CD4-positive, alpha-beta T cell treated with Interleukin-21 for 1 hour (primary cell): Measurements from ENCODE around the gene EPS8.

Experiments used
- DNase-seq: peaks from one replicate; pipeline ENCODE4 v3.0.0-alpha.2; 2020

Gene EPS8

DNA sequence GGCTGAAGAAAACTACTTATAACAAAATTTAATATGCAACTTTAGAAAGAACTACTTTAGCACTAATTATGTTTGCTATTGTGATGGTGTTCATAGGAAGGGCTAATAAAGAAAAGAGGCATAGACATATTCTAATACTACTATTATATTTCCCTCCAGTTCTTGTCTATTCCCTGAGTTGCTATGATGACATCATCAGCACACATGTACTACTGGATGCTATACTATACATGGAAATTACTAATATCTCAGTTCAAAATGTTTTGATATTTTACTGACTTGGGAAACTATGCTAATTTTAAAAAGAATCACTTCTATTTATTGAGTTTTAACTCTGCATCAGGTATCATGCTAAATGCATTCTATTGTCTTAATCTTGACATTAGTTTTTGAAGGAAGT is 101.6 kb downstream of the EPS8 start:
- DNase-seq, result no peak

DNA sequence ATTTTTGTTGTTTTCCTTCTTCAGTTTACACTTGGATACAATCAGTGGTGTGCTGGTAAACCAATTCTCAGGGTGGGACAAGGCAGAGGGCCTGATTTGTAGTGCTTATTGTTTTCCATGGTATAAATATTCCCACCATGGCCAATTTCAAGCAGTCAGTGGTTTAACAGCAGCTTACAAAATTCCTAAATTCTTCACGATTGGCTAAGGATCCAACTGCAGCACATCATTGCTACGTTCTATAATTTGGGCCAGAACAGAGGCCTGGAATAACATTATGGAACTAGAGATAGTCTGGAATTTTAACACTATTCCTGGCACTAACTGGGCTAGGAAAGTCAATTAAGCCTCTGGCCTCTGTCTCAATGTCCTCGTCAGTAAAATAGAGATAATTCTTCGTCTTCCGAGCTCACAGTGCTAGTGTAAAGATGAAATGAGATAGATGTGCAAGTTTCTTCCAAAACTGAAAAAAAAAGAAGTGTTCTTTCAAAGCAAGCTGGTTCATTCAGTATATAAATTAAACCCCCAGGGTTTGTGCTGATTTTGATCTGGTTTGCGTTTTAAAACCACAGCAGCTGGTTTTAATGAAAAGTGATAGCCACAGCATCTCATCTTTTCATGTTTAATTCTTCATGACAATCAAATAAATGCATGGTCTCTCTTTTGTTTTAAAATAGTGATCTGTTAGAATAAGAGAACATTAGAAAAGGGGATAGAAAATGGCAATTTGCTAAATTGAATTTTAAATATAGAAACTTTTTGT is 104.1 kb downstream of the EPS8 start:
- DNase-seq, result no peak

DNA sequence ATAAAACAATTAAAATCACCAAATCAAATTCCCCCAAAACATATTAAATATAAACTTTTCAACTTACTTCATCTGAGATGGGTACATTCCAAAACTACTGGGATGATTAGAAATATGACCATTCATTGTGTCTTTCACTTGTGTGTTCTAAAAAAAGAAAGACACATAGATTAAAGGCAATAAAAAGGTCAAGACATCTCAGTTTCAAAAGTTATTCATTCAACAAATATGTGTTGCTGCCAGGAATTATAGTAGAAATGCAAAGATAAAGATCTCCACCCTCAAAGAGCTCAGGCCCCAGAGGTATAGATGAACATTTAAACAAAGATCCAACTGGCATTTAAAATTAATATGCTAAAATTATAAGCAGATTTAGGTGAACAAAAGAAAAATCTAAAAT is 106.4 kb downstream of the EPS8 start:
- no peak for DNase-seq

DNA sequence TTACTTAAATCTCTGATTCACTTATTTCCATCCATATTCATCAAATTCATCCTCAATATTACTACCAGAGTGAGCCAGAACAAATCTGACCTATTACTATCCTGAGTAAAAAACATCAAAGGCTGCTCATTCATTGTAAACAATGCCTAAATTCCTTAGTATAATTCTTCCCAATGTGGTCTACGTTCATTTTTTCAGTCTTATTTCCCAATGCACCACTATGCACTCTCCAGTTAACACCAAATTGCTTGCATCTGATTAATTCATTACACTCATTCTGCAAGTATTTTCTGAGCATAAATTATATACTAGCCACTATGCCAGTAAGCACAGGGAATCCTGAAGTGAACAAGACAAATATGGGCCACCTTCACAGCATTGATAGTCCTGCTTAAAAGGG is 110.0 kb downstream of the EPS8 start:
- no peak for DNase-seq

DNA sequence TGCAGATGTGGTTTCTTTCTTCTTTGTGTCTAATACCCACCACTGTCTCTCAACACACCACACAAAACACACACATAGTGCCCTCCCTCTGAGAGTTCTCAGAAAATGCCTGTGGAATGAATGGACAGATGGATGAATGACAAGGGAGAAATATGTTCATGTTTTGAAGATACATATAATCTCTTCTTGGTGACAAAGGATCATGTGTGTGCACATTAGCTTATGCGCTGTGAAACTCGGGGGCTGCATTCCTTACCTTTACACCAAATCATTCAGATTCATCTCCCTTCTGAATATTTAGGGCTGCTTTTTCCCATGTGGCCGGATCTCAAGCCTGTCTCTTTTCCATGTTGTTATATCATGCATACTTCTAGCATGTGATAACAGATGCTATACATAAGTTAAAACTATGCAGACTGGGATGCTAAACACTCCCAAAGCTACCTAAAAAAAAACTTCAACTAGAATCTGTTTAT is 111.4 kb downstream of the EPS8 start:
- no peak for DNase-seq

DNA sequence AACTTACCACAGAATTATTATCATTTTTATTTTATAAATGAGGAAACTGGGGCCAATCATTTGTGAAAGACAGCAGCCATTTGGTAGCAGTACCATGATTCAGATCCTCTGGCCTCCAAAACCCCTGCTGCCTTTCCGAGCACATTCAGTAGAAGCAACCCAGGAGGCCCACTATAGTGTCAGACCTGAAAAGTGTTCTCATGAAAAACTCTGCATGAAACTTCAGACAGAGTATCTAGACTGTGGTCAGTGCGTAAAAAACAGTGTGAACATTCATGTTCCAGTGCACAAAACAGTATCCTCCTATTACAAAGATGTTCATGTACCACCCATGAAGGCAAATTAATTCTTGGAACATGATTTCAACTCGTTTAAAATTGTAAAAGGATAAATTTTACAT is 112.0 kb downstream of the EPS8 start:
- no peak for DNase-seq

DNA sequence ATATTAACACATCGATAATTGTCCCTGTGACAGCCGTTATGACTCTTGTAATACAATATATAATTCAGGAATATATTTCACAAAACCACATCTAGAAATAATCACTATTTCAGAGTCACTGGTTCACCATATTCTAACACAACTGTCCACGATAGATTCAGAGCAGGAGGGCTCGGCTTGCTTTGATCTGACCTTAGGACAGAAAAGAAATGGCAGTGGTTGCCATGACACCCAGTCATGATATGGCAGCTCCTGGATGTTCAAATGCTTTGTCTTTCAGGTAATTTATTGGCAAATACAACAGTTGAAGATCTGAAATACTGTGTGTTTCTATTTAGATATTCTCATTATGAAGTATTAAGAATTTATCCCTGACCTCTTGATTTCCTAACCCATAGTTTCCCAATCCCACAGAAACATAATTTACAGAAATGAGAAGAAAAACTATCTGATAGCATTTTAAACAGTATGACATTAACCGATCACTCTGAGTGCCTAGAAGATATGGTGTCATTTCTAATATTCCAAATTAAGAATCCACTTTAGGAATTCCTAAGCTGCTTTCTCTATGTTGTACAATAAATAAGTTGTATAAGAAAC is 116.4 kb downstream of the EPS8 start:
- DNase-seq, result no peak

DNA sequence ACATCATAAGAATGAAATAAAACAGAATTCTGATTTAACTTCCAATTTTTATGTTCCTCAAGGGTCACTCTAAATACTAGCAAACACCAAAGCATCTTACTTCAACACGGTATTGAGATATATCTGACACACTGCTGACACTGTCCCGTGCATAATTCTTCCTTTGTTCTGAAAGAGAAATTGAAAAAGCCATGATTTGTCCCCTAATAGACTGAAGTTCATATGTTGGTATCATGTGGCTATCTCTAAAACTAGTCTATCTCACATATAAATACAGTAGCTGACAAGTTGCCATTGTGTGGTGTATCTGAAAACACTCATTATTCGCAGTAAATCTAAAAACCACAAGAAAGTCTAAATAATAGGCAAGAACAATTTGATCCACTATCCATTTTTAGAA is 118.4 kb downstream of the EPS8 start:
- DNase-seq, result no peak

DNA sequence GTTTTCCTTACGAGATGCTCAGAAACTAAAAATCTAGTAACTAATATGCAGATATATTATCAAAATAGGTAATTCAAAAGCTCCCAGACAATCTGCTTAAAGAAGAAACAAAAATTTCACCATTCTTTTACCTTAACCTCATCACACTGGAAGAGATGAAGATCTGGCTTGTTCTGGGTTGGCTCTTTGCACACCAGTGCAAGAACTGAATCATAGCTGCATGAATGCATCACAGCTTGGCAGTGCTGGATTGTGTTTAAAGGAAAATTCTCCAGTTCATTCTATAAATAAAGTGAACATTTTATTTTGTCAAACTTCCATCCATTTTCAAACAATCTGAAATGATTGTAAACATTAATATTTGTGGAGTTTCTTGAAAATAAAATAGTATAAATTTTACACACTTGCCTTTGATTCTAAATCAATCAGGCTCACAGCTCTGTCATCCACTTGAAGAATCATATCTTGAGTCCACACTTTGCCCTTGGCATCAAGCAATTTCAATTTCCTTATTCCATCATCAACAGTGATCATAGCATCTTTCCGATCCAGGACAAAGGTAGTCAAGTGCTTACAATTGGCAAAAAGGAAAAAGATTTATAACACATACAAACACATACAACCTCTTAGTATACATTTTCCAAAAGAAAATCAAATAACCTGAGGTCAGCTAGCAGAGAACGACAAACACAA is 119.8 kb downstream of the EPS8 start:
- no peak for DNase-seq

DNA sequence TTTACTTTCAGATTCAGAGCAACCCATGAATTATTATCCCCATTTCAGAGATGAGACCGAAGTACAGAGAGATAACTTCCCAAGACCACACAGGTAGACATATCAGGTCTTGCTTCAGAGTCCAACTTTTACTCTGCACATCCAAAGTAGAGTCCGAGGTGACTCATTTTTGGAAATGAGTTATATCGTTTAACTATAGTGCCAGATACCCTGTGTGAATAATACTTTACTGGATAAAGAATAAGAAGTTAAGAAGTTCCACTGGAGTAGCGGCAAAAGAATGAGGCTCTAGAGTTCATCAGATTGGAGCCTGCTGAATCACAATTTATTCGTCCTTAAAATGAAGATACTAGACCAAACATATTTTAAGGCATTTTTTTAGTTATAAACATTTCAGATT is 124.7 kb downstream of the EPS8 start:
- DNase-seq, result no peak

DNA sequence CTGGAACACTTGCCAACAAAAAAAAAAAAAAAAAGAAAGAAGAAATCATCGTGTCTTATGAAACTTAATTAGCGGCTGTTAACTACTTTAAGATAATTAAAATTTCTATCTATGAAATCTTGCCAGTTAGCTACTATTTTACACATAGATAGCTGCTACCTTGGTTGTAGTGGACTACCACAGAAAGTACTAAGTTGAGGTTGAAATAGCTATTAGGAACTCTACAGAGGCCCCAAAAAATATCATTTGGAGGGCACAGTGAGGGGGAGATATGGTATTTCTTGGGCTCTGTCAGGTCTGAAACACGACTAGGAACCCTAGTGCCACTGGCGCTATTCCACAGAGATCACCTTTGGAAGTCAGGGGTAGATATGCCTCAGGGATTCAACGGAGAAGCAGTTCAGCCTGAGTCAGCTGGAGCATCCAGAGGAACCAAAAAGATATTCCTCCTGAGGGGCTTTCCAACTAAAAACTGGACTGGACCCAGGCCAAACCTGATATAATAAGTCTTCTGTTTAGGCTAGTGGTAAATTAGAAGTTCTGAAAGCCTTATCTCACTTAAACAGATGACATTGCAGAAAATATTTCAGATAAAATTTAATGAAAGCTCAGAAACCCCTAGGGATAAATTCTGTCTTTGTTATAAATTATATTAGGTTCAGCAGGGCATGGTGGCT is 126.1 kb downstream of the EPS8 start:
- DNase-seq, result no peak

DNA sequence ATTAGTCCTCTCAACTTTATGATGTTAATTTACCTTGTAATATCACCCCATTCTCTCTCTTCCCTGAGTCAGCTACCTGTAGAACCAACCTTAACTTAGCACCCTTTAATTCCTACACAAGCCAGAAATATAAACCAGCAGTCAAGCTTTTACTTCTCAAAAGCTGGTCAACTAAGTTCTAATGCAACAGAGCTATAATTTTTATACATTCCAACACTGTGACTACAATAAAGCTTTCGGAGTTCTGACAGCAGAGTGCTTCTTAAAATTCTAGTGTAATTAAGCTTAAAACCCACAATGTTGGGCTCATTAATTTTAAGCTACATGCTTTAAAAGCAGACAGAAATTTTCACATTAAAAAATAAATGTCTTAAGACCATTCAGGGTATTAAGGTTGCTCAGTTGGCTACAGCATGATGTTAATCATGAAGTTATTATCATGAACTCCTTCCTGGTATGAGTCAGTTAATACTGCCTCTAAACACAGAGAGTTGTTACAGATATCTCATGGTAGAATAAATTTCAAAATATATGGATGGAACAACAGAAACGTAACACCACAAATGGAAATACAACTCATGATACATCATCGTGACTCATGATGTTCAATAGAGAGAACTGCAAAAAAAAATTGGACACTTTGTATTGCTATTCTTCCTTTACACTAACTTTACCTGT is 126.7 kb downstream of the EPS8 start:
- no peak for DNase-seq

DNA sequence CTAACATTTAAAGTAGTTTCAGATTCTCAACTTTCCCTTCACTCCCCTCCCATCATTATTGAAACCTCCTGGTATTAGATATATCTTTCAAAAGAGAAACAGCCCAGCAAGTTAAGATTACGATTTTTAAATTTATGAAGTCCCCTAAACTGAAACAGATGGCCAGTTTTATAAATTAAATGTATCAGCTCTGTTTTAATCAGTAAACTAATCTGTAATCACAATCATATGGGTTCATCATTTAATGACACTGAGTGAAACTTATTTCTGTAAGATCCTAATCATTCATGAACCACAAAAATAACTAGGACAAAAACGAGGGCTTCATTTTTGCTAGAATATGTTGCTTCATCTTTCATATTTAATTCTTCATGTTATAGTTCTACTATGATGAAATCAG is 137.8 kb downstream of the EPS8 start:
- DNase-seq, result no peak

DNA sequence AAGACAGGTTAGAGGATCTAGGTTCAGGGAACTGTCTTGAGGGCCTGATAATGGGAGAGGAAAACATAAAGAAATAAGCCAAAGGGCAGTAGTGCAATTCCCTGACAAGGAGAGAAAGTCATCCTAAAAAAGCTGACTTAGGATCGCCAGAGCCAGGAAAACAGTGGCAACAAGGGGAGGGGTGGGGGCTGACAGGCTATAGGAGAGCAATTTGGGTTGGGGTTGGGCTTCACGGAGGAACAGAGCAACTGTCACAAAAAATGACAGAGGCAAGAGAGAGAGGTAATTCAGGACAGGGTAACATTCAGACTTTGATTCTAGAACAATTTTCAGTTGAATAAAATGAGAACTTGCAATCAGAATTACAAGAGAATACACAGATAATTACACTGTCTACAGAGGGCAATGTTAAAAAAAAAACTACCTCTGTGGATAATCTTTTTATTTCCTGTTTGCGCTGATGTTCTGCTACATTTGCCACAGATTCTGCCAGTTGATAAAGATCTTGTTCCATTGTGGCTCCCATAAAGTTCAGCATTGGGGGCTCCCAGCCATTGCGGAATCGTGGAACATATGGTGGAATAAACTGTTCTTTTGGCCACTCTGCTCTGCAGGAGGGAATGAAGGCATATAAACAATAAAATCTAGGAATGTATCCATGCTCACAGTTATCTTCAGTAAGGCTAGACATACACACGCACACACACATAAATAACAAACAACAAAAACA is 138.6 kb downstream of the EPS8 start:
- DNase-seq, result no peak

DNA sequence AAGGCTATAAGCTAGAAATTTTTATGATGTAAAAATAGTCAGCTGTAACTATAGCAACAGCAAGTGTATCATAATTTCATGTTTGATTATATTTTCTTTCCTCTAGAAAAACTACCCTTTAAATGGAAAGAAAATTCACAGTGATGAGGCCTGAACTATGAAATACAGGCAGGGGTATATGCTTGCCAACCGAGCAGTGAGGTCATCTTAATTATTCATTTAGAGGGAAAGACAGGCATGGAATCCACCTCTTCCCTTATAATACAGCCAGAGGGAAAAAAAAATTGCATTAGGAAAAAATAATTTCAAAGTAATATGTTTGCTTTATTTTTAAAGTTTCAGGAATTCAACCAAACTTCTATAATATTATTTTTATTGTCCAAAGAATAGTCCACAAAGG is 139.8 kb downstream of the EPS8 start:
- no peak for DNase-seq

DNA sequence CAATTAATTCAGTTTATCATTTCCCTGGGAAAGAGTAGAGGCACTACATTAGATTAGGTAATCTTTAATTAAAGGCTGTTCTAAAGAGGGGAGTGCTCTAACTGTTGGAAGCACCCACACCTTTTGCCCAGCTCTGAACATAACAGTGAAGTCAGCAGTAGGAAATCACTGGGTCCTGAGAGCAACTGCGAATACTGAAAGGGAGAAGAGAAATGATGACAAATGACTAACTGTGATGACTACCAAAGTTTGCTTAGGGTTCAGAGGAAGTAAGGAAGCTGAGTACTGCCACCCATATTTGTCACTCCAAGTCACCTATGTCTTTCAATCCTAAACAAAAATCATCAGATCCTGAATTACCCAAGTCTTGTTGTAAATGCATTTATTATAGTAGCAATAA is 140.6 kb downstream of the EPS8 start:
- DNase-seq, result no peak

DNA sequence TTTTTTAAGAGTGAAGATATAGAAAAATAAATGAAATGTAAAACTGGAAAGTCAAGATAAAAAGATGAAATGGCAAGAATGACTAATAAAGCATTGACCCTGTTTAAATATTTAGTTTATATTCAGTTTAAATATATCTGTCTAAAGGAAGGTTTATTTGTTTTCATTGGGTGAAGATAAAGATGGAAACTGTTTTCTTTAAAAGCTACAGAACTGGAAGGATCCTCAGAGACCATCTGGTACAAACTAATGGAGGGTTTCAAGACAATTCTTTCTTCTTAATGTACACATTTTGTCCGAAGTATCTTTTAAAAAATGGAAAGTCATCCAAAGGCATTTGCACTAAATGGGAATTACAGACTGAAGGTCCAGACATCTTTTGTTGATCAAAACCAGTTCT is 142.6 kb downstream of the EPS8 start:
- DNase-seq, result no peak

DNA sequence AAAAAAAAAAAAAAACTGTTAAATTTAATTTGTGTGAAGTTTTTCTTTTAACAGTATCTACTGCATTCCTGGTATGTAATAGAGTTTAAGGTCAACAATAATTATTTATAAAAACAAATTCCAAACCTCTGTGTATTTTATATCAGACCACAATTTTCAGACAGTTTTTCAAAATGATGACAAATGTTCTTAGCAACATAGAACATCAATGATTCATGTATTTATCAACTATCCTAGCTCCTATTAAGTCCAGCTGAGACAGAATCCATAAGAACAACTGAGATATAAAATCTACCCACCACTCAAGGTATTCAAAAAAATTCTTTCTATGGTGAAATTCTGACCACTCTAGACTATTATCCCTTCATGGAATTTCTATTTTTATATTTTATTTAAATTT is 144.5 kb downstream of the EPS8 start:
- DNase-seq, result no peak

DNA sequence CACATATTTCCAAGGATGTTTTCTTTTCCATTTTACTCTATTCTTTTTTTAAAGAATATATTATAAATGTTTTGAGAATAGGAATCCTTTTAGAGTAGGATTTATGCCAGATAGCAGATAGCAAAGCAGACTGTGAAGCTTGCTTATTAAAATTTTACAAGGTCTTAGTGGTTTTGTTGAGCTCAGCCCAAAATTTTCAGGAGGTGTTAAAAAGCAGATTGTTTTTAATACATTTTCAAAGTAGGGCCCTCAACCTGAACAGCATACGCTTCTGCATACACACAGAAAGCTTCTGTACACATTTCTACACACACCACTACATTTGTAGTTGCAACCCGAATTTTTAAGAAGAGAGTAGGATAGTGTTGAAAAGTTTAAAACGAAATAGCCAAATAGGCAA is 151.0 kb downstream of the EPS8 start:
- DNase-seq, result no peak

DNA sequence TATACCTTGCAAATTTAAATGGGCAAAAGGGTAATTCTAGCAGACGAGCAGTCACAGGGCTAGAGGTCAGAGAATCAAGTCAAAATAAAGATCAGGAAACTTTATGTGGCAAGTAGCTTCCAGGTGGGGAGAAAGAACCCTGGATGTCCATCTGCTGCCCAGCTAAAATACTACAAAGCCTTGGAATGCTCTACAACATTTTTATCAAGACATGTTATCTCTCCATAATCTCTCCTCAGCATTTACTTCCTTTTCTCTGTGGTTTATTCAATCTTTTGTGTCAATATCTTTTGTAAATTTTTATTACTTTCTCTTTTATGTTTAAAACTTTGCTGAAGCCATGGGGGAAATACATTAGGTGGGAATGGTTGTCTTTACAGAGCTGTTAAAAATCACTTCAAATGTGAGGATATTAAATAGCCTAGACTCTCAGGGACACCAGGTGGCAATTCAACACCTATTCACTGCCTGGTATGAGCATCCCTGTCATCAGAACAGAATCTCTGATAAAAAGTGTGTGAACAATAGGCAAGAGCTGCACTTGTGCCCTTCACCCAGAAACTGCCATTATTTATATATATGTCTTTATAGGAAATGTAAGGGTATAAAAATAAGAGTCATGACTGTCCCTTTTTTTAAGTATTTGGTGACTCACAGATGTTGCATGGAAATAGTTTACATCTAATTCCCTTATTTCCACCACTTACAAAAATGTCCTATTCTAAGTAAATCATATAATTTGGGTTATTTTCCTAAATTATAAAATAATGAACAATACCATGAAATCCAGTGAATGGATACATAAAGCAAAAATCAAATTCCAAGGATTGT is 152.9 kb downstream of the EPS8 start:
- no peak for DNase-seq

DNA sequence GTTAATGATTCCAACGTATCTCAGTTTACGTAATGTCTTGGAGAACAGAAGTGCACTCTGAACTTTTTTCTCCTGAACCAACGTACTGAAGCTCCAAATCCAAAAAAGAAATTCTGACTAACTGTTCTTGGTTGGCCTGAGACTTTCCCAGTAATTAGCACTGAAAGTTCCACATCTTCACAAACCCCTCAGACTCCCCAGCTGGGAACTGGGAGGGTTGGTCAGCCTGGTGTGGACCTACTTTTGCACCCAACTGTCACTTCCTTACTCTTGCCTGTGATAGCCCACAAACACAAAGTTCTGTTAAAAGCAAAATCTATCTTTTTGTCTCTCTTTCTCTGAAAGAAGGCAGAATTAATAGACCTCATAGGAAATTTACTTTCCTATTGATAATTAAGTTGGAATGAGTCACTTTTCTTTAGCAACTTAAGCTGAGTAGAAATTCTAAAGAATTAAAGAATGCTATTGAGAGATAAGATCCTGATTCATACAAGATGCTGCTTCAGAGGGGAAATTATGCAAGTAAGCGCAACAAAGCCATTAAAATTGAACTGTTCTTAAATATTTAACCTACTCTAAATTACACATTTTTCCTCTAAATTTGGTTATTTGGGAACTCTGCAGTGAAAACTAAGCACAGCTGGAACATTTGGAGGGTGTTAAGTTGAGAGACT is 155.0 kb downstream of the EPS8 start:
- no peak for DNase-seq
